Astrocyte (in vitro differentiated cells and primary cell): Measurements from ENCODE around the gene NDUFA5. TPM values are rescaled to one million over a fixed set of nuclear protein-coding genes. Genes with fewer than 3 reads are reported as not detected.

ENCODE experiments used
- DNase-seq: peaks from one replicate; pipeline ENCODE4 v3.0.0-alpha.2; 2010; ENCODE audit warnings: low read depth
- FAIRE-seq: peaks from 2 replicates; lab custom pipeline; 2011; peaks lifted over from hg19 to GRCh38; lab: Jason Lieb, UNC
- H2AFZ ChIP-seq: 2 replicates; pipeline ENCODE4 v1.6.0; 2012; ENCODE audit warnings: low read depth, low read length, inconsistent platforms
- H3K27ac ChIP-seq: 2 replicates; pipeline ENCODE4 v1.5.1; 2011; ENCODE audit warnings: low read depth, low read length, inconsistent platforms
- H3K27me3 ChIP-seq: 2 replicates; pipeline ENCODE4 v1.6.0; 2011; ENCODE audit warnings: low read length, inconsistent platforms; ENCODE audit not compliant: insufficient read depth
- H3K36me3 ChIP-seq: 2 replicates; pipeline ENCODE4 v1.5.1; 2011; ENCODE audit warnings: low read length, inconsistent platforms; ENCODE audit not compliant: insufficient read depth
- H3K4me1 ChIP-seq: 2 replicates; pipeline ENCODE4 v1.5.1; 2011; ENCODE audit warnings: low read length, inconsistent platforms; ENCODE audit not compliant: insufficient read depth
- H3K4me2 ChIP-seq: 2 replicates; pipeline ENCODE4 v1.6.0; 2012; ENCODE audit warnings: low read length, inconsistent platforms
- H3K4me3 ChIP-seq: 2 replicates; pipeline ENCODE4 v1.5.1; 2011; ENCODE audit warnings: low read depth, mild to moderate bottlenecking, low read length, inconsistent platforms; ENCODE audit not compliant: insufficient read depth
- H3K79me2 ChIP-seq: 2 replicates; pipeline ENCODE4 v1.6.0; 2012; ENCODE audit warnings: mild to moderate bottlenecking, low read length, inconsistent platforms; ENCODE audit not compliant: insufficient read depth
- H3K9ac ChIP-seq: 2 replicates; pipeline ENCODE4 v1.6.0; 2012; ENCODE audit warnings: mild to moderate bottlenecking, low read length, inconsistent platforms
- H3K9me3 ChIP-seq: 2 replicates; pipeline ENCODE4 v1.5.1; 2012; ENCODE audit warnings: low read depth, mild to moderate bottlenecking, low read length, inconsistent platforms; ENCODE audit not compliant: insufficient read depth
- H4K20me1 ChIP-seq: 2 replicates; pipeline ENCODE4 v1.6.0; 2012; ENCODE audit warnings: low read length, inconsistent platforms; ENCODE audit not compliant: insufficient read depth
- H3K27ac Mint-ChIP-seq: one replicate; pipeline ENCODE4 v1.8.0; 2021; ENCODE audit warnings: mild to moderate bottlenecking, mixed read lengths; ENCODE audit not compliant: unreplicated experiment
- H3K27me3 Mint-ChIP-seq: one replicate; pipeline ENCODE4 v1.8.0; 2021; ENCODE audit warnings: low read depth, mixed read lengths; ENCODE audit not compliant: unreplicated experiment
- H3K36me3 Mint-ChIP-seq: one replicate; pipeline ENCODE4 v1.8.0; 2021; ENCODE audit warnings: low read depth, mixed read lengths; ENCODE audit not compliant: unreplicated experiment
- H3K4me1 Mint-ChIP-seq: one replicate; pipeline ENCODE4 v1.8.0; 2021; ENCODE audit warnings: low read depth, mixed read lengths; ENCODE audit not compliant: unreplicated experiment
- H3K4me3 Mint-ChIP-seq: one replicate; pipeline ENCODE4 v1.8.0; 2021; ENCODE audit warnings: mild to moderate bottlenecking, moderate library complexity, mixed read lengths; ENCODE audit not compliant: unreplicated experiment
- H3K9me3 Mint-ChIP-seq: one replicate; pipeline ENCODE4 v1.8.0; 2021; ENCODE audit warnings: mild to moderate bottlenecking, mixed read lengths; ENCODE audit not compliant: unreplicated experiment
- EZH2 ChIP-seq: IDR thresholded peaks from 2 replicates; pipeline ENCODE4 v1.6.1; 2012; ENCODE audit warnings: mild to moderate bottlenecking, low read length, inconsistent platforms; ENCODE audit not compliant: insufficient read depth
- total RNA-seq: library from RNA; stranded (reverse); gene quantifications from 2 replicates; pipeline ENCODE4 v1.2.1, GENCODE V29; 2021
- TF ChIP-seq, protein P1 (sequence below): IDR thresholded peaks from 2 replicates; pipeline ENCODE4 v1.5.1; 2011; ENCODE audit warnings: low read depth, mild to moderate bottlenecking, inconsistent platforms, low read length, moderate library complexity; ENCODE audit not compliant: insufficient read depth

NDUFA5 gene
- total RNA-seq, 1 donor from 2014 or later, result 48.9 TPM

DNA sequence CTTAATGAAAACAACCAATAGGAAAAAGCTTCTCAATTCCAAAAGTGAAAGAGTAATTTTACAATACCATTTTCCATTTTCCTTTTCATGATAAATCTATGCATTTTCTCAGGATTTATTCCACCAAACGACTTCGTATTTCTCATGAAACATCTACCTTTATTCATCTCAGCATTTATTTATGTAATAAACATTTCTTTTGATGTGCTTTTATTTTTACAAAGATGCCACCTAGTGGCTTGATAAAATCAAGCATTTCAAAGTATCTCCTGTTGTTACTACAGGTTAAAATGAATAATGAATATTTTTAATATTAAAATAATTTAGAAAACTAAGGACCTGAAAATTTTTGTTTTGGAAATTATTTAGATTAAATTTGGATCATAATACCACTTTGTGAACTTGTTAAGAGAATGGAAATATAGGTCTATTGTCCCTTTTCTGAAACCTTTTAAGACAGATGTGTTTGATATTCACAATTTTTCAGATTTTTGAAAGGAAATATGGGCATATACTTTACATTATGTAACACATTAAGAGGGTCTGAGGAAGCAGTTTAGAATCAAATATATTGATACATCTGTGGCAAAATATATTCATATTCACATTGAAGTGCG, 20.5 kb downstream of the NDUFA5 start:
- H3K36me3 Mint-ChIP-seq, result no peaks in the 10 kb centered on the region

DNA sequence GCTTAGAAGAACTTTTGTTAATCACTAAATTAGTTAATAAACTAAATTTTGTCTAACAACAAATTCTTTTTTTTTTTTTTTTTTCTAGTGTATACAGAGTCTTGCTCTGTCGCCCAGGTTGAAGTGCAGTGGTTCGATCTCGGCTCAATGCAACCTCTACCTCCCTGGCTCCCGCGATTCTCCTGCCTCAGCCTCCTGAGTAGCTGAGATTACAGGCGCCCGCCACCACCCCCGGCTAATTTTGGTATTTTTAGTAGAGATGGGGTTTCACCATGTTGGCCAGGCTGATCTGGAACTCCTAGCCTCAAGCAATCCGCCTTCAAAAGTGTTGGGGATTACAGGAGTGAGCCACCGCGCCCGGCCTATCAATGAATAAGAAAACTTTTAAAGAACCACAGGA, 22.1 kb downstream of the NDUFA5 start:
- Histone ChIP-seq H3K36me3 (no peaks in the 10 kb centered on the region), H2AFZ (no peak overlapping the region), H3K9ac (peak overlapping the region; percentile 50), H3K4me2 (peak overlapping the region; percentile 97), H3K4me1 (peaks cover 15% of the 10 kb centered on the region), H3K4me3 (peak overlapping the region; percentile 63), H3K9me3 (no peaks in the 10 kb centered on the region), H4K20me1 (no peaks in the 10 kb centered on the region), H3K27ac (peak overlapping the region; percentile 48), H3K79me2 (no peaks in the 10 kb centered on the region), H3K27me3 (no peaks in the 10 kb centered on the region)
- no peak overlapping the region for H3K4me3 Mint-ChIP-seq
- no peaks in the 10 kb centered on the region for H3K36me3 Mint-ChIP-seq
- TF ChIP-seq, protein P1, sequence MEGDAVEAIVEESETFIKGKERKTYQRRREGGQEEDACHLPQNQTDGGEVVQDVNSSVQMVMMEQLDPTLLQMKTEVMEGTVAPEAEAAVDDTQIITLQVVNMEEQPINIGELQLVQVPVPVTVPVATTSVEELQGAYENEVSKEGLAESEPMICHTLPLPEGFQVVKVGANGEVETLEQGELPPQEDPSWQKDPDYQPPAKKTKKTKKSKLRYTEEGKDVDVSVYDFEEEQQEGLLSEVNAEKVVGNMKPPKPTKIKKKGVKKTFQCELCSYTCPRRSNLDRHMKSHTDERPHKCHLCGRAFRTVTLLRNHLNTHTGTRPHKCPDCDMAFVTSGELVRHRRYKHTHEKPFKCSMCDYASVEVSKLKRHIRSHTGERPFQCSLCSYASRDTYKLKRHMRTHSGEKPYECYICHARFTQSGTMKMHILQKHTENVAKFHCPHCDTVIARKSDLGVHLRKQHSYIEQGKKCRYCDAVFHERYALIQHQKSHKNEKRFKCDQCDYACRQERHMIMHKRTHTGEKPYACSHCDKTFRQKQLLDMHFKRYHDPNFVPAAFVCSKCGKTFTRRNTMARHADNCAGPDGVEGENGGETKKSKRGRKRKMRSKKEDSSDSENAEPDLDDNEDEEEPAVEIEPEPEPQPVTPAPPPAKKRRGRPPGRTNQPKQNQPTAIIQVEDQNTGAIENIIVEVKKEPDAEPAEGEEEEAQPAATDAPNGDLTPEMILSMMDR, result no peak
- TF ChIP-seq EZH2, result no peak
- H3K27ac Mint-ChIP-seq, result no peak overlapping the region
- DNase-seq (no peak), FAIRE-seq (no peak)
- H3K27me3 Mint-ChIP-seq, result no peaks in the 10 kb centered on the region
- peaks cover 13% of the 10 kb centered on the region for H3K4me1 Mint-ChIP-seq
- no peaks in the 10 kb centered on the region for H3K9me3 Mint-ChIP-seq

More for the DNA sequence above, 20.5 kb downstream of the NDUFA5 start:
- Histone ChIP-seq H3K4me3 (no peak overlapping the region), H3K79me2 (no peaks in the 10 kb centered on the region), H3K4me1 (peaks cover 15% of the 10 kb centered on the region), H3K27ac (peak overlapping the region; percentile 44), H2AFZ (no peak overlapping the region), H3K27me3 (no peaks in the 10 kb centered on the region), H4K20me1 (no peaks in the 10 kb centered on the region), H3K9ac (no peak overlapping the region), H3K36me3 (no peaks in the 10 kb centered on the region), H3K9me3 (no peaks in the 10 kb centered on the region), H3K4me2 (no peak overlapping the region)
- H3K27me3 Mint-ChIP-seq, result no peaks in the 10 kb centered on the region
- no peak overlapping the region for H3K4me3 Mint-ChIP-seq
- TF ChIP-seq, protein P1, result peak; percentile 33
- no peak for TF ChIP-seq EZH2
- H3K9me3 Mint-ChIP-seq, result no peaks in the 10 kb centered on the region
- no peak overlapping the region for H3K27ac Mint-ChIP-seq
- FAIRE-seq, result no peak
- H3K4me1 Mint-ChIP-seq, result peaks cover 13% of the 10 kb centered on the region
- DNase-seq, result no peak
